Kidney epithelial cell (primary cell): ENCODE results near the gene TMEM222. TPM values are rescaled to one million over a fixed set of nuclear protein-coding genes. Genes with fewer than 3 reads are reported as not detected.

Source experiments
- DNase-seq: peaks from one replicate; pipeline ENCODE4 v3.0.0-alpha.2; 2010; ENCODE audit warnings: low read depth
- H3K27me3 ChIP-seq: 2 replicates; pipeline ENCODE4 v1.6.0; 2011; ENCODE audit warnings: low read length; ENCODE audit not compliant: control insufficient read depth, insufficient read depth
- H3K36me3 ChIP-seq: 2 replicates; pipeline ENCODE4 v1.5.1; 2011; ENCODE audit warnings: low read length; ENCODE audit not compliant: control insufficient read depth, insufficient read depth
- H3K4me3 ChIP-seq: 2 replicates; pipeline ENCODE4 v1.5.1; 2011; ENCODE audit warnings: low read depth, mild to moderate bottlenecking, control low read depth, low read length
- total RNA-seq: library from RNA; depleted of rRNA; stranded (reverse); fragments of >200 nt; gene quantifications from 2 replicates; pipeline ENCODE4 v1.2.3, GENCODE V29; 2015
- TF ChIP-seq, protein P1 (sequence below): IDR thresholded peaks from 2 replicates; pipeline ENCODE4 v1.5.1; 2011; ENCODE audit warnings: mild to moderate bottlenecking, moderate library complexity, low read length, control low read depth, inconsistent platforms; ENCODE audit not compliant: insufficient read depth, poor library complexity, severe bottlenecking

TMEM222 gene
- total RNA-seq, 1 donor from 2014 or later: 27.5 TPM

- H3K36me3 ChIP-seq: peaks cover 2% of the 10 kb centered on the region
- TF ChIP-seq, protein P1, sequence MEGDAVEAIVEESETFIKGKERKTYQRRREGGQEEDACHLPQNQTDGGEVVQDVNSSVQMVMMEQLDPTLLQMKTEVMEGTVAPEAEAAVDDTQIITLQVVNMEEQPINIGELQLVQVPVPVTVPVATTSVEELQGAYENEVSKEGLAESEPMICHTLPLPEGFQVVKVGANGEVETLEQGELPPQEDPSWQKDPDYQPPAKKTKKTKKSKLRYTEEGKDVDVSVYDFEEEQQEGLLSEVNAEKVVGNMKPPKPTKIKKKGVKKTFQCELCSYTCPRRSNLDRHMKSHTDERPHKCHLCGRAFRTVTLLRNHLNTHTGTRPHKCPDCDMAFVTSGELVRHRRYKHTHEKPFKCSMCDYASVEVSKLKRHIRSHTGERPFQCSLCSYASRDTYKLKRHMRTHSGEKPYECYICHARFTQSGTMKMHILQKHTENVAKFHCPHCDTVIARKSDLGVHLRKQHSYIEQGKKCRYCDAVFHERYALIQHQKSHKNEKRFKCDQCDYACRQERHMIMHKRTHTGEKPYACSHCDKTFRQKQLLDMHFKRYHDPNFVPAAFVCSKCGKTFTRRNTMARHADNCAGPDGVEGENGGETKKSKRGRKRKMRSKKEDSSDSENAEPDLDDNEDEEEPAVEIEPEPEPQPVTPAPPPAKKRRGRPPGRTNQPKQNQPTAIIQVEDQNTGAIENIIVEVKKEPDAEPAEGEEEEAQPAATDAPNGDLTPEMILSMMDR: peak; percentile 98
- no peak overlapping the region for H3K4me3 ChIP-seq
- no peak for DNase-seq
- H3K27me3 ChIP-seq: peaks cover 2% of the 10 kb centered on the region
Observed at GRCh38 chr1:27357281-27358037, 35.5 kb downstream of the TMEM222 start.

GRCh38 chr1:27358038-27358927 is 36.3 kb downstream of the TMEM222 start:
- DNase-seq: no peak
- TF ChIP-seq, protein P1: no peak
- peaks cover 2% of the 10 kb centered on the region for H3K36me3 ChIP-seq

DNA sequence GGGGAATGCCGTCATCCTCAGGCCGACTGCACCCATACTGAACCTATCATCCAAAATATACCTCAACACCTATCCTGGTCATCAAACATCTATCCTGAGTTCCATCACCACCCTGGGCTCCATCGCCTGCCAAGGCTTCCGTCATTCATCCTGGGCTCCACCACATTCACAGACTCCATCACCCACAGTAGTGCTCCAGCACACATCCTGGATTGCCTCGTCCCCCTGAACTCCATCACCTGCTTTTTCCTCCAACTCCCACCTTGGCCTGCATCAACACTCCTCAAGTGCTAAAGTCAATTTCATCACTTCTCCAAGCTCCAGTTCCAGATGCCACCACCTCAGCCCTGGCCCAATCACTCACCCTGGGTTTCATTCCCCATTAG is 37.0 kb downstream of the TMEM222 start:
- H3K4me3 ChIP-seq: no peak overlapping the region
- H3K27me3 ChIP-seq: peaks cover 2% of the 10 kb centered on the region
- peaks cover 2% of the 10 kb centered on the region for H3K36me3 ChIP-seq
- TF ChIP-seq, protein P1: no peak
- DNase-seq: no peak

More at GRCh38 chr1:27358038-27358927, 36.3 kb downstream of the TMEM222 start:
- Histone ChIP-seq H3K4me3 (no peak overlapping the region), H3K27me3 (peaks cover 2% of the 10 kb centered on the region)

- no peak for DNase-seq
- no peak overlapping the region for H3K4me3 ChIP-seq
- TF ChIP-seq, protein P1: no peak
- peaks cover 3% of the 10 kb centered on the region for H3K36me3 ChIP-seq
- peaks cover 2% of the 10 kb centered on the region for H3K27me3 ChIP-seq
Observed at GRCh38 chr1:27359822-27360158, 37.8 kb downstream of the TMEM222 start.

DNA sequence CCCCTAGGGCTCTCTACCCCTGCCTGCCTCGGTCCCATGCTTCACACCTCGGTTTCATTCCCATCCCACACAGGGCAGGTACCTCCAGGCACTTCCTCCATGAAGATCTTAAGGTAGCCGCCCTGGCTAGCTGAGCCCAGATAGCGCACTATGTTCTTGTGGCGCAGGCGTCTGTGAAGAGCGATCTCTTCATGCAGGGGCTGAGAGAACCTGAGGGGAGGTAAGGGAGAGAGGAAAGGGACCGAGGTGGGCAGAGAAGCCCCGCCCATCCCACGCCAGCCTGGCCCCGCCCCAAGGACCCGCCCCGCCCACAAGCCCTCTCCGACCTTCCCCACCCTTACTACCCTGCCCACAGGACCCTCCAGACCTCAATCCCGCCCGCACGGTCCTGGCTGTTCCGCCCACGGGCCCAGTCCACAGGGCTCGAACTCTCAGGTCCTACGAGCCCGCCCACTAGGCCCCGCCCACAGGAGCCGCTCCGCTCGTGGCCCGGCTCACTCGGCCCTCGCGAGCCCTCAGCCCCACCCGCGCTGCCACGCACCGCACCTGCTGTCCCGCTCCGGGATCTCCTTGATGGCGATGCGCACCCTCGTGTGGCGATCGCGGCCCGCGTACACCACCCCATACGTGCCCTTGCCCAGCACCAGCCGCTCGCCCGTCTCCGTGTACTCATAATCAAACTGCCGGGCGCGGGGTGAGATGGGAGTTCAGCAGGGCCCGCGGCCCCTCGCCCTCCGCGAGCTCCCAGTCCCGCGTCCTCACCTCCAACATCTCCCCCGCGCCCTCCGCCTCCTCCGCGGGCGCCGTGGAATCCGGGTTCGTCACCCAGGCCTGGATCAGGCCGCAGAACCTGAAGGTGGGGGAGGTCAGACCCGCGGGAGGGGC is 38.4 kb downstream of the TMEM222 start:
- DNase-seq: no peak
- peaks cover 2% of the 10 kb centered on the region for H3K27me3 ChIP-seq
- H3K36me3 ChIP-seq: peaks cover 3% of the 10 kb centered on the region
- H3K4me3 ChIP-seq: peak overlapping the region; percentile 27
- TF ChIP-seq, protein P1: no peak
